ENCODE results near the gene KCNJ6.

DNA sequence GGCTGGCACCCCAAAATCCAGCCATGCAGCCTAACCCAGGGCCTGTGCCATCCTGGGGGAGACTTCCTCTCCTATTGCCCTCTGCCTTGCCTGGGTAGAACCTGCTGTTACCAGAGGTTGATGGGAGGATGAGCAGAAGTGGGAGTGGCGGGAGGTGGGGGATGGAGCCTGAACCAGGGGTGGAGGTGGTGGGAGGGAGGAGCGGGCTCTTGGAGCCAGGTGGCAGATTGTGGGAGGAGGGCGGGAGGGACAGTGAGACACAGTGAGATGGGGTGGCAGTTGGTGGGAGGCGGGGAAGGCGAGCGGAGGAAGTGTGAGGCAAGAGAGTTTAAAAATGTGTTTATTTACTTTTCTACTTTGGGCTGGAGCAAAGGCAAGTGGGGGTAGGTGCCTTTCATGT lies 87.3 kb downstream of the KCNJ6 start:
- no peak for TF ChIP-seq TAF1 (conservative IDR thresholded peaks at IDR 0.05)
- TF ChIP-seq, protein P1, sequence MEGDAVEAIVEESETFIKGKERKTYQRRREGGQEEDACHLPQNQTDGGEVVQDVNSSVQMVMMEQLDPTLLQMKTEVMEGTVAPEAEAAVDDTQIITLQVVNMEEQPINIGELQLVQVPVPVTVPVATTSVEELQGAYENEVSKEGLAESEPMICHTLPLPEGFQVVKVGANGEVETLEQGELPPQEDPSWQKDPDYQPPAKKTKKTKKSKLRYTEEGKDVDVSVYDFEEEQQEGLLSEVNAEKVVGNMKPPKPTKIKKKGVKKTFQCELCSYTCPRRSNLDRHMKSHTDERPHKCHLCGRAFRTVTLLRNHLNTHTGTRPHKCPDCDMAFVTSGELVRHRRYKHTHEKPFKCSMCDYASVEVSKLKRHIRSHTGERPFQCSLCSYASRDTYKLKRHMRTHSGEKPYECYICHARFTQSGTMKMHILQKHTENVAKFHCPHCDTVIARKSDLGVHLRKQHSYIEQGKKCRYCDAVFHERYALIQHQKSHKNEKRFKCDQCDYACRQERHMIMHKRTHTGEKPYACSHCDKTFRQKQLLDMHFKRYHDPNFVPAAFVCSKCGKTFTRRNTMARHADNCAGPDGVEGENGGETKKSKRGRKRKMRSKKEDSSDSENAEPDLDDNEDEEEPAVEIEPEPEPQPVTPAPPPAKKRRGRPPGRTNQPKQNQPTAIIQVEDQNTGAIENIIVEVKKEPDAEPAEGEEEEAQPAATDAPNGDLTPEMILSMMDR (IDR thresholded peaks at IDR 0.05; ENCODE audit: low read depth, low read length, missing input control), result no peak
- TF ChIP-seq GABPA (IDR thresholded peaks at IDR 0.05 in 1 of 2, conservative IDR thresholded peaks at IDR 0.05 in 1 of 2), result no peak
- TF ChIP-seq, protein P2, sequence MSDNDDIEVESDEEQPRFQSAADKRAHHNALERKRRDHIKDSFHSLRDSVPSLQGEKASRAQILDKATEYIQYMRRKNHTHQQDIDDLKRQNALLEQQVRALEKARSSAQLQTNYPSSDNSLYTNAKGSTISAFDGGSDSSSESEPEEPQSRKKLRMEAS (IDR thresholded peaks at IDR 0.05), result no peak
- TF ChIP-seq, protein P3, sequence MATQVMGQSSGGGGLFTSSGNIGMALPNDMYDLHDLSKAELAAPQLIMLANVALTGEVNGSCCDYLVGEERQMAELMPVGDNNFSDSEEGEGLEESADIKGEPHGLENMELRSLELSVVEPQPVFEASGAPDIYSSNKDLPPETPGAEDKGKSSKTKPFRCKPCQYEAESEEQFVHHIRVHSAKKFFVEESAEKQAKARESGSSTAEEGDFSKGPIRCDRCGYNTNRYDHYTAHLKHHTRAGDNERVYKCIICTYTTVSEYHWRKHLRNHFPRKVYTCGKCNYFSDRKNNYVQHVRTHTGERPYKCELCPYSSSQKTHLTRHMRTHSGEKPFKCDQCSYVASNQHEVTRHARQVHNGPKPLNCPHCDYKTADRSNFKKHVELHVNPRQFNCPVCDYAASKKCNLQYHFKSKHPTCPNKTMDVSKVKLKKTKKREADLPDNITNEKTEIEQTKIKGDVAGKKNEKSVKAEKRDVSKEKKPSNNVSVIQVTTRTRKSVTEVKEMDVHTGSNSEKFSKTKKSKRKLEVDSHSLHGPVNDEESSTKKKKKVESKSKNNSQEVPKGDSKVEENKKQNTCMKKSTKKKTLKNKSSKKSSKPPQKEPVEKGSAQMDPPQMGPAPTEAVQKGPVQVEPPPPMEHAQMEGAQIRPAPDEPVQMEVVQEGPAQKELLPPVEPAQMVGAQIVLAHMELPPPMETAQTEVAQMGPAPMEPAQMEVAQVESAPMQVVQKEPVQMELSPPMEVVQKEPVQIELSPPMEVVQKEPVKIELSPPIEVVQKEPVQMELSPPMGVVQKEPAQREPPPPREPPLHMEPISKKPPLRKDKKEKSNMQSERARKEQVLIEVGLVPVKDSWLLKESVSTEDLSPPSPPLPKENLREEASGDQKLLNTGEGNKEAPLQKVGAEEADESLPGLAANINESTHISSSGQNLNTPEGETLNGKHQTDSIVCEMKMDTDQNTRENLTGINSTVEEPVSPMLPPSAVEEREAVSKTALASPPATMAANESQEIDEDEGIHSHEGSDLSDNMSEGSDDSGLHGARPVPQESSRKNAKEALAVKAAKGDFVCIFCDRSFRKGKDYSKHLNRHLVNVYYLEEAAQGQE (IDR thresholded peaks at IDR 0.05), result no peak
- TF ChIP-seq SP1 (IDR thresholded peaks at IDR 0.05), result no peak
- TF ChIP-seq YY1 (IDR thresholded peaks at IDR 0.05), result no peak
- no peak for TF ChIP-seq EGR1 (IDR thresholded peaks at IDR 0.05; ENCODE audit: low read depth in 2 of 2)
- peak in 1 of 2 donors; percentile 1 for TF ChIP-seq RAD21 (IDR thresholded peaks at IDR 0.05)
- TF ChIP-seq, protein P4, sequence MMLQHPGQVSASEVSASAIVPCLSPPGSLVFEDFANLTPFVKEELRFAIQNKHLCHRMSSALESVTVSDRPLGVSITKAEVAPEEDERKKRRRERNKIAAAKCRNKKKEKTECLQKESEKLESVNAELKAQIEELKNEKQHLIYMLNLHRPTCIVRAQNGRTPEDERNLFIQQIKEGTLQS (IDR thresholded peaks at IDR 0.05), result no peak
- TF ChIP-seq, protein P5, sequence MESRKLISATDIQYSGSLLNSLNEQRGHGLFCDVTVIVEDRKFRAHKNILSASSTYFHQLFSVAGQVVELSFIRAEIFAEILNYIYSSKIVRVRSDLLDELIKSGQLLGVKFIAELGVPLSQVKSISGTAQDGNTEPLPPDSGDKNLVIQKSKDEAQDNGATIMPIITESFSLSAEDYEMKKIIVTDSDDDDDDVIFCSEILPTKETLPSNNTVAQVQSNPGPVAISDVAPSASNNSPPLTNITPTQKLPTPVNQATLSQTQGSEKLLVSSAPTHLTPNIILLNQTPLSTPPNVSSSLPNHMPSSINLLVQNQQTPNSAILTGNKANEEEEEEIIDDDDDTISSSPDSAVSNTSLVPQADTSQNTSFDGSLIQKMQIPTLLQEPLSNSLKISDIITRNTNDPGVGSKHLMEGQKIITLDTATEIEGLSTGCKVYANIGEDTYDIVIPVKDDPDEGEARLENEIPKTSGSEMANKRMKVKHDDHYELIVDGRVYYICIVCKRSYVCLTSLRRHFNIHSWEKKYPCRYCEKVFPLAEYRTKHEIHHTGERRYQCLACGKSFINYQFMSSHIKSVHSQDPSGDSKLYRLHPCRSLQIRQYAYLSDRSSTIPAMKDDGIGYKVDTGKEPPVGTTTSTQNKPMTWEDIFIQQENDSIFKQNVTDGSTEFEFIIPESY (IDR thresholded peaks at IDR 0.05), result no peak
- TF ChIP-seq JUND (IDR thresholded peaks at IDR 0.05), result no peak
- no peak for TF ChIP-seq NR2F2 (IDR thresholded peaks at IDR 0.05)

Measured in liver (tissue), 3 donors.